GM12801 (cell line): Measurements from ENCODE around the gene MAP3K3.

ENCODE experiments used
- TF ChIP-seq, protein P1 (sequence below): IDR thresholded peaks from one replicate; pipeline ENCODE4 v1.5.1; 2011; ENCODE audit warnings: control low read depth; ENCODE audit not compliant: insufficient read length; ENCODE audit errors: extremely low read depth

The MAP3K3 gene

GRCh38 chr17:63589646-63590045, 32.6 kb upstream of the MAP3K3 start:
- TF ChIP-seq, protein P1, sequence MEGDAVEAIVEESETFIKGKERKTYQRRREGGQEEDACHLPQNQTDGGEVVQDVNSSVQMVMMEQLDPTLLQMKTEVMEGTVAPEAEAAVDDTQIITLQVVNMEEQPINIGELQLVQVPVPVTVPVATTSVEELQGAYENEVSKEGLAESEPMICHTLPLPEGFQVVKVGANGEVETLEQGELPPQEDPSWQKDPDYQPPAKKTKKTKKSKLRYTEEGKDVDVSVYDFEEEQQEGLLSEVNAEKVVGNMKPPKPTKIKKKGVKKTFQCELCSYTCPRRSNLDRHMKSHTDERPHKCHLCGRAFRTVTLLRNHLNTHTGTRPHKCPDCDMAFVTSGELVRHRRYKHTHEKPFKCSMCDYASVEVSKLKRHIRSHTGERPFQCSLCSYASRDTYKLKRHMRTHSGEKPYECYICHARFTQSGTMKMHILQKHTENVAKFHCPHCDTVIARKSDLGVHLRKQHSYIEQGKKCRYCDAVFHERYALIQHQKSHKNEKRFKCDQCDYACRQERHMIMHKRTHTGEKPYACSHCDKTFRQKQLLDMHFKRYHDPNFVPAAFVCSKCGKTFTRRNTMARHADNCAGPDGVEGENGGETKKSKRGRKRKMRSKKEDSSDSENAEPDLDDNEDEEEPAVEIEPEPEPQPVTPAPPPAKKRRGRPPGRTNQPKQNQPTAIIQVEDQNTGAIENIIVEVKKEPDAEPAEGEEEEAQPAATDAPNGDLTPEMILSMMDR = no peak

DNA sequence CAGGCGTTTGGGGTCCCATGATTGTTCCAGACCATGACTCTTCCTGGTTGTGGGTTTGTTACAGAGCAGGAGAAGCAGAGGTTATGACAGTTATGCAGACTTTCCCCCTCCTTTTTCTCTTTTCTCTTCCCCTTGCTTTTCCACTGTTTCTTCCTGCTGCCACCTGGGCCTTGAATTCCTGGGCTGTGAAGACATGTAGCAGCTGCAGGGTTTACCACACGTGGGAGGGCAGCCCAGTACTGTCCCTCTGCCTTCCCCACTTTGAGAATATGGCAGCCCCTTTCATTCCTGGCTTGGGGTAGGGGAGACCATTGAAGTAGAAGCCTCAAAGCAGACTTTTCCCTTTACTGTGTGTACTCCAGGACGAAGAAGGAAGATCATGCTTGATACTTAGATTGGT, 29.4 kb upstream of the MAP3K3 start:
- TF ChIP-seq, protein P1 = no peak

GRCh38 chr17:63595132-63595531, 27.1 kb upstream of the MAP3K3 start:
- TF ChIP-seq, protein P1 = no peak

- TF ChIP-seq, protein P1 = no peak
Measured at GRCh38 chr17:63596856-63597586, 25.2 kb upstream of the MAP3K3 start.

DNA sequence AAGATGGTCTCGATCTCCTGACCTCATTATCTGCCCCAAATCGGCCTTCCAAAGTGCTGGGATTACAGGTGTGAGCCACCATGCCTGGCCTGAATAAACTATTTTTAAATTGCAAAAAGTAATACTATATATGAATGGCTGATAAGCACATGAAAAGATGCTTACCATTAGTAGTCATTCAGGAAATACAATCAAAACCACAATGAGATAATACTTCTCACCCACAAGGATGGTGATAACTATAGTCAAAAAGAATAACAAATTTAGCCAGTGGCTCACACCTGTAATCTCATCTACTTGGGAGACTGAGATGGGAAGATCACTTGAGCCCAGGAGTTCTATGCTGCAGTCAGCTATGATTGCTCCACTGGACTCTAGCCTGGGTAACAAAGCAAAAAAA, 23.9 kb upstream of the MAP3K3 start:
- TF ChIP-seq, protein P1 = no peak

GRCh38 chr17:63600569-63601438, 21.4 kb upstream of the MAP3K3 start, which contains the start of gene TACO1:
TSS of gene TACO1 (plus strand) at chr17:63600895. CDS start at chr17:63601084, 189 bp downstream.
- TF ChIP-seq, protein P1 = no peak
